K562 (cell line): Measurements from ENCODE around the gene NRG2. TPM values are rescaled to one million over a fixed set of nuclear protein-coding genes. Genes with fewer than 3 reads are reported as not detected.

Source experiments
- ATAC-seq: fragments of 200-7000 bp; cut with Tn5 transposase; 3 replicates; pipeline ENCODE4 v1.9.1; 2020; ENCODE audit warnings: moderate library complexity
- BruUV-seq: library from RNA; stranded (reverse); fragments of 400-500 nt; replicated peaks from 2 replicates; lab custom pipeline; 2021; lab: Mats Ljungman, UMichigan
- CTCF ChIA-PET: fragments of 300-600 bp; formaldehyde crosslinking; extraction: SDS; loops from one replicate; lab custom pipeline; 2021; ENCODE audit warnings: low intra/inter-chr PET ratio; lab: Yijun Ruan, JAX
- POLR2A ChIA-PET: fragments of 300-600, 350-650 bp; sonication (Branson Sonifier 250); formaldehyde crosslinking; extraction: SDS; loops from one replicate; lab custom pipeline; 2021; ENCODE audit warnings: antibody characterized with exemption, inconsistent platforms; lab: Yijun Ruan, JAX
- DNase-seq, 4 experiments: peaks; one replicate each; pipeline versions ENCODE4 v3.0.0 to v3.0.0-alpha.2; 2011 to 2018; ENCODE audit warnings: low spot score in 3 of 4, mixed read lengths in 3 of 4; ENCODE audit errors: extremely low read depth in 1 of 4
- FAIRE-seq: peaks from 2 replicates; lab custom pipeline; 2011; peaks lifted over from hg19 to GRCh38; lab: Jason Lieb, UNC
- H2AFZ ChIP-seq: 2 replicates; pipeline ENCODE4 v1.6.0; 2011; ENCODE audit warnings: low read depth, low read length, control low read depth, inconsistent platforms
- H3K27ac ChIP-seq: fragments of 200-600 bp; 3 replicates; pipeline ENCODE4 v1.8.0; 2011; ENCODE audit warnings: low read depth, mild to moderate bottlenecking, control low read depth, inconsistent platforms, low read length, moderate library complexity, mixed read lengths; ENCODE audit errors: extremely low read depth
- H3K27me3 ChIP-seq, 2 experiments: fragments of 300-600 bp in 1 of 2; 2 replicates in 1 of 2; 3 replicates in 1 of 2; pipeline versions ENCODE4 v1.6.0 to v1.8.0; 2011; ENCODE audit warnings: inconsistent platforms in 2 of 2, low read length in 2 of 2, mild to moderate bottlenecking in 1 of 2, mixed read lengths in 1 of 2, moderate library complexity in 1 of 2; ENCODE audit not compliant: control insufficient read depth in 2 of 2, insufficient read depth in 2 of 2
- H3K36me3 ChIP-seq: fragments of 300-600 bp; 3 replicates; pipeline ENCODE4 v1.8.0; 2011; ENCODE audit warnings: mild to moderate bottlenecking, low read length, inconsistent platforms; ENCODE audit not compliant: control insufficient read depth, insufficient read depth
- H3K4me1 ChIP-seq, 2 experiments: fragments of 200-600 bp in 1 of 2; replicated peaks in 1 of 2; 2 replicates in 1 of 2; 3 replicates in 1 of 2; pipeline versions ENCODE4 v1.5.1 to v1.8.0; 2011; ENCODE audit warnings: inconsistent platforms in 2 of 2, low read length in 2 of 2, mild to moderate bottlenecking in 1 of 2, mixed read lengths in 1 of 2, moderate library complexity in 1 of 2; ENCODE audit not compliant: control insufficient read depth in 2 of 2, insufficient read depth in 2 of 2
- H3K4me2 ChIP-seq: 2 replicates; pipeline ENCODE4 v1.6.1; 2011; ENCODE audit warnings: low read length, control low read depth, inconsistent platforms, mixed read lengths; ENCODE audit not compliant: insufficient read depth
- H3K4me3 ChIP-seq: fragments of 200-600 bp; sonication (generic), shearing (Covaris generic); 2 replicates; pipeline ENCODE4 v1.5.1; 2016; ENCODE audit warnings: control low read depth, inconsistent platforms
- H3K79me2 ChIP-seq: fragments of 200-600 bp; 3 replicates; pipeline ENCODE4 v1.8.0; 2011; ENCODE audit warnings: low read length, inconsistent platforms; ENCODE audit not compliant: control insufficient read depth, insufficient read depth
- H3K9ac ChIP-seq, 2 experiments: 2 replicates each; pipeline versions ENCODE4 v1.6.0 to v1.6.1; 2011; ENCODE audit warnings: low read depth in 2 of 2, low read length in 2 of 2, control low read depth in 1 of 2, inconsistent platforms in 1 of 2, mild to moderate bottlenecking in 1 of 2, mixed read lengths in 1 of 2; ENCODE audit not compliant: insufficient read depth in 1 of 2
- H3K9me1 ChIP-seq: one replicate; pipeline ENCODE4 v1.6.0; 2011; ENCODE audit warnings: inconsistent platforms, mild to moderate bottlenecking, low read length, moderate library complexity; ENCODE audit not compliant: control insufficient read depth, insufficient read depth
- H3K9me3 ChIP-seq: replicated peaks from 2 replicates; pipeline ENCODE4 v1.5.1; 2011; ENCODE audit warnings: low read depth, low read length, inconsistent platforms; ENCODE audit not compliant: control insufficient read depth, insufficient read depth
- H4K20me1 ChIP-seq: replicated peaks from 2 replicates; pipeline ENCODE4 v1.6.1; 2011; ENCODE audit warnings: low read length, inconsistent platforms, mixed read lengths; ENCODE audit not compliant: control insufficient read depth, insufficient read depth
- BACH1 ChIP-seq: fragments of 200-800 bp; sonication (Bioruptor generic); IDR thresholded peaks from 2 replicates; pipeline ENCODE4 v1.6.1; 2016; ENCODE audit warnings: missing genetic modification characterization, missing compliant biosample characterization
- KDM1A ChIP-seq, 2 experiments: fragments of 450-650 bp; IDR thresholded peaks; 2 replicates each; pipeline ENCODE4 v1.6.1; 2016; ENCODE audit warnings: mild to moderate bottlenecking in 2 of 2
- LARP7 ChIP-seq: fragments of 450-650 bp; IDR thresholded peaks from 2 replicates; pipeline ENCODE4 v1.6.1; 2016
- MAX ChIP-seq: sonication (generic); formaldehyde crosslinking; IDR thresholded peaks from 2 replicates; pipeline ENCODE4 v1.9.0; 2022; ENCODE audit warnings: mild to moderate bottlenecking, missing genetic modification reagents
- NR3C1 ChIP-seq: sonication (generic); formaldehyde crosslinking; IDR thresholded peaks from 2 replicates; pipeline ENCODE4 v1.8.1; 2022; ENCODE audit warnings: missing genetic modification reagents
- WGBS: fragments of 100-300 bp; shearing (Covaris generic); methylation state at CpG from one replicate; pipeline ENCODE4 v1.1.6; 2016; ENCODE audit warnings: low coverage, mixed read lengths; ENCODE audit not compliant: insufficient coverage; ENCODE audit errors: missing lambda C conversion rate; 5-methylcytosine and 5-hydroxymethylcytosine counted together
- in situ Hi-C: fragments of 300-500 bp; cut with MboI; formaldehyde crosslinking; loops from 4 replicates; pipeline ENCODE4 v1.15.0; 2018; ENCODE audit warnings: inconsistent platforms, mixed read lengths
- intact Hi-C: fragments of 100-400 bp; cut with micrococcal nuclease; formaldehyde crosslinking; loops from 2 replicates; pipeline ENCODE4 v1.14.2; 2022
- polyA plus RNA-seq, 8 experiments: library from polyadenylated mRNA; depleted of rRNA in 4 of 8; stranded (reverse) in 5 of 8; unstranded in 3 of 8; fragments of >200 nt; fragmentation: Nextera tagmentation in 2 of 8; fragmentation: Illumina TruSeq in 1 of 8; extraction: Ambion mirVana in 2 of 8; extraction: Trizol in 1 of 8; gene quantifications; 2 replicates each; pipeline versions ENCODE4 v1.2.1 to v1.2.3, GENCODE V29; 2011 to 2014; ENCODE audit warnings: inconsistent platforms in 1 of 8, missing spikeins in 1 of 8
- total RNA-seq, 7 experiments: library from RNA; depleted of rRNA in 6 of 7; stranded (reverse); fragments of >200 nt in 6 of 7; fragmentation: Illumina TruSeq in 2 of 7; extraction: Trizol in 2 of 7; gene quantifications; 2 replicates each; pipeline versions ENCODE4 v1.2.1 to v1.2.3, GENCODE V29; 2011 to 2021; ENCODE audit warnings: low replicate concordance in 1 of 7
- TF ChIP-seq, protein P1 (sequence below): sonication (generic); formaldehyde crosslinking; IDR thresholded peaks from 2 replicates; pipeline ENCODE4 v1.8.1; 2022; ENCODE audit warnings: missing genetic modification reagents

The NRG2 gene
- total and polyA plus RNA-seq, 9 of the 15 experiments (the other 6 are each of a cell fraction or from before 2014, with no cell fraction given): not detected

DNA sequence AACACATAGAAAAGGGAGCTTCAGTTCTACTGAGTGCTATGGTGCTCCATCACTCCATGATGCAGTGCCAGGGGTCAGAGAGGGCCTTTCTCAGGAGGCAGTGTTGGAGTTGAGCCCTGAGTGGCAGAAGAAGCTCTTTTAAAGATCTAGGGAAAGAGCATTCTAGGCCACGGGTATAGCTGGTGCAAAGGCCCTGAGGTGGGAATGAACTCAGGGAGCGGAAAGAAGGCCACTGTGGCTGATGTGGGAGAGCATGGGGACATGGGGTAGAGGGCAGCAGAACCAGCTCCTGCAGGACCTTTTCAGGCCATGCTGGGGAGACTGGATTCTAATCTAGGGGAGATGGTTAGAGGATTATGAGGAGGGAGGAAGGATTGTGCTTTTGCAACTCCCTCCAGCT lies 237.6 kb downstream of the NRG2 start (continued):
- no peak for TF ChIP-seq NR3C1 (CRISPR knock-in tag)
- TF ChIP-seq, protein P1, sequence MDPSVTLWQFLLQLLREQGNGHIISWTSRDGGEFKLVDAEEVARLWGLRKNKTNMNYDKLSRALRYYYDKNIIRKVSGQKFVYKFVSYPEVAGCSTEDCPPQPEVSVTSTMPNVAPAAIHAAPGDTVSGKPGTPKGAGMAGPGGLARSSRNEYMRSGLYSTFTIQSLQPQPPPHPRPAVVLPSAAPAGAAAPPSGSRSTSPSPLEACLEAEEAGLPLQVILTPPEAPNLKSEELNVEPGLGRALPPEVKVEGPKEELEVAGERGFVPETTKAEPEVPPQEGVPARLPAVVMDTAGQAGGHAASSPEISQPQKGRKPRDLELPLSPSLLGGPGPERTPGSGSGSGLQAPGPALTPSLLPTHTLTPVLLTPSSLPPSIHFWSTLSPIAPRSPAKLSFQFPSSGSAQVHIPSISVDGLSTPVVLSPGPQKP: no peak
- TF ChIP-seq LARP7: no peak

DNA sequence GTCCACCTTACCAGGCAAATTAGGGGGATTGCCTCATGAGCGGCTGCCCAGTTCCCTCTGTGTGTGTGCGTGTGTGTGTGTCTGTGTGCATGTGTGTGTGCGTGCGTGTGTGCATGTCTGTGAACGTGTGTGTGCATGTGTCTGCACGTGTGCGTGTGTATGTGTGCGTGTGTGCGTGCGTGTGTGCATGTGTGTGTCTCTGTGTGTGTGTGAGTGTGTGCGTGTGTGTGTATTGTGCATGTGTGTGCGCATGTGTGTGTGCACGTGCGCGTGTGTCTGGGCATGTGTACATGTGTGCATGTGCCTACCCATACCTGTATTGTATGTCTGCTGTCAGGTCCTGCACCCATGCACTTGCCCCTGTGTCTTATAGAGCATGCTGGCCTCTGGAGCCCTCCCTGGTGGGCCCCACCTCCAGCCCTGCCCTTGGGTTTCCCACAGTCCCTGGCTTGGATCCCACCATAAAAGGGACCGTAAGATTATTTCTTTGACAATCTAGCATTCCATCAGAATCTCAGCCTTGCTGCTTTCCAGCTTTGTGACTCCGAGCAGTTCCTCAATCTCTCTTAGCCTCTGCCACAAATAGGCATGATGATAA lies 238.2 kb downstream of the NRG2 start:
- CTCF ChIA-PET: no interaction called here
- H3K36me3 ChIP-seq: no peaks in the 10 kb centered on the region
- H3K9me3 ChIP-seq: no peaks in the 10 kb centered on the region
- TF ChIP-seq KDM1A (IDR thresholded peaks at IDR 0.05) (peak in 1 of 2 experiments; percentile 32; a peak in 1 of 4 replicates), BACH1 (tag) (no peak), MAX (CRISPR knock-in tag) (0 out of 2 replicates have a peak, but pooled peaks have one; percentile 32)
- ATAC-seq (no peak), FAIRE-seq (no peak), DNase-seq (no peak)
- H3K79me2 ChIP-seq: no peaks in the 10 kb centered on the region
- peaks cover 0 to 3% of the 10 kb centered on the region in 2 experiments; a peak in 1 of 5 replicates for H3K4me1 ChIP-seq
- WGBS: 3% methylated on average over 10 of the region's 17 CpGs
- POLR2A ChIA-PET: no interaction called here
- no peak overlapping the region for H3K4me2 ChIP-seq
- peaks cover 17% of the 10 kb centered on the region for H4K20me1 ChIP-seq
- H3K9me1 ChIP-seq: peaks cover 6% of the 10 kb centered on the region
- in situ Hi-C loops: no loop called here
- no TSS peak for BruUV-seq
- H3K4me3 ChIP-seq: no peak overlapping the region
- no peak overlapping the region for H2AFZ ChIP-seq
- H3K27me3 ChIP-seq: peaks cover 0 to 59% of the 10 kb centered on the region in 2 experiments; a peak in 3 of 5 replicates
- intact Hi-C loops: no loop called here
- no peak overlapping the region for H3K9ac ChIP-seq
- H3K27ac ChIP-seq: no peak overlapping the region
